ENCODE data around the gene PACSIN1.

PACSIN1 gene

DNA sequence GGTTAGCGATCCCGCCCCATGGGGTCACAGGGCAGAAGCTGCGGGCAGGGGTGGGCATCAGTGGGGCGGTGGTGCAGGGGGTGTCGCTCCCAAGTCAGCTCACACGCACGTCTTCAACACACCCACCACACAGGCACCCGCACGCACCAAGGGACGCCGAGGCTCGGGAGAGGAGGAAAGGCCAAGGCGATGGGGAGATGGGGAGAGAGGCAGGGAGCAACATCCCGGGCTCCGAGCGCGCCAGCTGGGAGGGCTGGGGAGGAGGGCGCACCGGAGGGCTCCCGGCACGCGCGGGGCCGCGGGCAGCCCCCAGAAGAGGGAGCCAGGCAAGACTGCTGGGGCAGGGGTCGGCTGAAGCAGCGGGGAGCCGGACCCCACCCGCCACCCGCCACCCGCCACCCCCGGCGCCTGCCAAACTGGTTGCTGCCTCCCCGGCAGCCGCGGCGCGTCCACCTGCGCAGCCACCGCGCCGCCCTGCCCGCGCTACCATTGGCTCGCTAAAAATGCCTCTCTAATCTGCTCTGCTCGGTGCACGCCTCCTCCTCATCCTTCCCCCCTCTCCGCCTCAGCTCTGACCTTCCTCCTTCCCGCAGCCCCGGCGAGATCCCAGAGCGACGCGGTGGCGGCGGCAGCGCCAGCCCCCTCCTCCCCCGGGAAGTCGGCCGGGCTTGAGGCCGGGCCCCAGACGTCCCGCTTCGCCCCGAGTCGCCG, at the start of gene PACSIN1:
Gene PACSIN1, plus strand, starts transcription at position 546 of the 711 bp plus-strand sequence. CDS start 60,230 bp downstream, outside the sequence.
- in situ Hi-C loops (cut with HindIII; ENCODE audit: low sequenced_read_pairs) = no loop called here

DNA sequence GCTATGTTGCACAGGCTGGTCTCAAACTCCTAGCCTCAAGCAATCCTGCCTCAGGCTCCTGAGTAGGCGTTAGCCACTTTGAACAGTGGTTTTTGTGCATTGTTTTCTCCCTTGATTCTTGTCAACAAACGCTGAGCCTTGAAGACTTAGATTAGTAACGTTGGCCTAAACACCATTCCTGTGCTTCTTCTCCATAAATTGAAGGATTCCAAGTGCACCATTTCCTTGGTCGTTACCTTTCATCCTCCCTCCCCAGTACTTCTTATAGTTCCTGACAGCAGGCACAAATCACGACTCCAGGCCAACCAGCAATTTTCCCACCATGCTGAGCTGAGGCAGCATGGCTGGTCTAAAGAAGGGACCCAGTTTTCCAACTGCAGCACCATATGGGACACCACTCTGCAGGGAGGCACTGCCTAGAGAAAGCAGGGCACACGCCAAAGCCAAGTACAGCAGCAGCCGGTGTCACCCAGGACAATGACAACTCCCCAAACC, 49.0 kb upstream of the PACSIN1 start:
- in situ Hi-C loops (cut with HindIII; ENCODE audit: low sequenced_read_pairs) = no loop called here

DNA sequence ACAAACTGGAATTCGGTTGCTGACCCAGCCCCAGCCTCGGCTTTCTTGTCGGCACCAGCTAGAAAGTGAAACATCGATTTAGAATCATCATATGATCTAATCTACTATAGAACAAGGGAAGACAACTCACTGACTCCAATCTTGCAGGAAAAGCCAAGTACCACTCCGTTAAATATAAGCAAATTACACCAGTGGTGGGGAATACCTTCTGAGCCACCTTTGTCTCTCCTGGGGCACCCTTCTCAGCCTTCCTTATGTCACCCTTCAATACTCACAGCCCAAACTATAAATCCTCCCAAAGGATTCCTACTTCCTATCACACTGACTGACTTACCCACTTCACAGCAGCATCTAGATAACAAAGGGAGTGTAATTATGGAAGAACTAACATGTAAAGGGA, 47.5 kb upstream of the PACSIN1 start:
- in situ Hi-C loops (cut with HindIII; ENCODE audit: low sequenced_read_pairs) = no loop called here

- in situ Hi-C loops (cut with HindIII; ENCODE audit: low sequenced_read_pairs) = no loop called here
These were observed 42.6 kb upstream of the PACSIN1 start for GRCh38 chr6:34423254-34423653.

GRCh38 chr6:34424200-34425131, 41.4 kb upstream of the PACSIN1 start:
- in situ Hi-C loops (cut with HindIII; ENCODE audit: low sequenced_read_pairs) = no loop called here

GRCh38 chr6:34425132-34425497, 40.8 kb upstream of the PACSIN1 start:
- in situ Hi-C loops (cut with HindIII; ENCODE audit: low sequenced_read_pairs) = no loop called here

DNA sequence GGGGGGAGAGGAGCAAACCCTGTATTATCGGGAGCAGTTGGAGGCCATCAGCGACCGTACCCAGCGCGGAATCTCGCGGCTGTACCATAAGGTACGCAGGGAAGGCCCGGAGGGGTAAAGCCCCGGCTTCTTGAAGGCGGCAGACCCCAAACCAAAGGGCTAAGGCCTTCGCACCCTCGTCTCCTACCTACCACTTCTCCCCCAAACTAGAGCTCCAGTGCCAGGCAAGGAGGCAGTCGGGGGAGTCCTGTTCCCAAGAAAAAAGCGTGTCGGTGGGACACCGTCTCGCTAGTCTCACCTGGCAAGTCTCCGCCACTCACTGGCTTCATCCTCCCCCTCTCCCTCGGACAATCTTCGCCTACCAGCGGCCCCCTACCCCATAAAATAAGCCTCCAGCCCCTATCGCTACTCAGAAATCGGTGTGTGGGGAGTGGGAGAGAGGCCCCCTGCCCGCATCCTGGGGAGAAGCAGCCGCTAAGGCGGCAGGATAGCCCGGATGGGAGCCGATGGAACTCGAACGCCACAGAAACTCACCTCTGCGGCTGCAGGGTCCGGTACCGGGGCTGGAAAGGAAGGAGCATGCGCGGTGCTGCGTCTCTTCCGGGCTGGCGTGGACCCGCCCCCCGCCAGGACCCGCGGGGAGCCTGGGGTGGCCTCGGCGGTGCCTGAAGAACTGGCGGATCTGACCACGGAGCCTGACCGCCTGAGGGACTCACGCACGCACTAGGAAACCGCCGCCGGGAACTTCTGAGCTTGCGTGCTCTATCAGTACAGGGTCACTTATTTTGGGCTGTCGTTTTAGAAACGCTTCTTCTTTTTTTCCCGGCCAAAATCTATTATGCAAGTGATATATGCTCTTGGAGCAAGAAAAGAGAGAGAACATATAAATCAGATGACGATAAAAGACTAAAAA, 40.1 kb upstream of the PACSIN1 start, which contains the start of gene RPS10:
Gene RPS10, minus strand, starts transcription at position 572 of the 913 bp plus-strand sequence. CDS start 848 bp downstream, outside the sequence.
- in situ Hi-C loops (cut with HindIII; ENCODE audit: low sequenced_read_pairs) = no loop called here

DNA sequence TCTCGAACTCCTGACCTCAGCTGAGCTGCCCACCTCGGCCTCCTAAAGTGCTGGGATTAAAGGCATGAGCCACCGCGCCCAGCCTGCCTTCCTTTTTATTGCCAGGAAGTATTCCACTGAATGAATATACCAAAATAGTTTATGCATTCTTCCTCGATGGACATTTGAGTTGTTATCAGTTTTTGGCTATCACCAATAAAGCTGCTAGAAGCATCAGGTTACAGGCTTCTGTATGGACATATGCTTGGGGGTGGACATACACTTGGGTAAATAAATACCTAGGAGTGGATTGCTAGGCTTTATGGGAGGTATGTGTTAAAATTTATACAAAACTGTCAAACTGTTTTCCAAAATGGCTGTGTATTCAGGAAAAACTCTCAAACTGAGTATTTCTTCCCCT, 30.0 kb upstream of the PACSIN1 start:
- in situ Hi-C loops (cut with HindIII; ENCODE audit: low sequenced_read_pairs) = no loop called here

DNA sequence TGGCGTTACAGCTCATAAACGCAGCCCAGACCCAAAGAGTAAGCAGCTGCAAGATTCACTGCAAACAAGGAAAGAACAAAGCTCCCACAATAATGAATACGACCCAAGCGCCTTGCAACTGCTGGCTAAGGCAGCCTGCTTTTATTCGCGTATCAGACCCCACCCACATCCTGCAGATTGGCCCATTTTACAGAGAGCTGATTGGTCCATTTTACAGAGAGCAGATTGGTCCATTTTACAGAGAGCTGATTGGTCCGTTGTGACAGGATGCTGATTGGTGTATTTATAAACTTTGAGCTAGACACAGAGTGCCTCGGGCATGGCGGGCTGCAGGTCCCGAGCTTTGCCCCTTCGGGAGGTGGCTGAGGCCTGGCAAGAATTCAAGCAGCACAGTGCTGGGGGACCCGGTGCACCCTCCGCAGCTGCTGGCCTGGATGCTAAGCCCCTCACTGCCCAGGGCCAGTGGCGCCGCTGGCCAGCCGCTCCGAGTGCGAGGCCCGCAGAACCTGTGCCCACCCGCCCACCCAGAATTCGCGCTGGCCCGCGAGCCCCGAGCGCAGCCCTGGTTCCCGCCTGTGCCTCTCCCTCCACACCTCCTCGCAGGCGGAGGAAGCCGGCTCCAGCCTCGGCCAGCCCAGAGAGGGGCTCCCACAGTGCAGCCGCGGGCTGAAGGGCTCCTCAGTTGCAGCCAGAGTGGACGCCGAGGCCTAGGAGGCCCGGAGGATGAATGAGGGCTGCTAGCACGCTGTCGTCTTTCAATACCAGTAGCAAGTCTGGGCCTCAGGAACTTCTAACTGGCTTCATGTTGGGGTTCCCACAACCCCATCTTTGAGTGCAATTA, 28.9 kb upstream of the PACSIN1 start:
- in situ Hi-C loops (cut with HindIII; ENCODE audit: low sequenced_read_pairs) = no loop called here

GRCh38 chr6:34437644-34437970, 28.3 kb upstream of the PACSIN1 start:
- in situ Hi-C loops (cut with HindIII; ENCODE audit: low sequenced_read_pairs) = no loop called here

- in situ Hi-C loops (cut with HindIII; ENCODE audit: low sequenced_read_pairs) = no loop called here
These were observed 27.2 kb upstream of the PACSIN1 start for GRCh38 chr6:34438705-34439104.

DNA sequence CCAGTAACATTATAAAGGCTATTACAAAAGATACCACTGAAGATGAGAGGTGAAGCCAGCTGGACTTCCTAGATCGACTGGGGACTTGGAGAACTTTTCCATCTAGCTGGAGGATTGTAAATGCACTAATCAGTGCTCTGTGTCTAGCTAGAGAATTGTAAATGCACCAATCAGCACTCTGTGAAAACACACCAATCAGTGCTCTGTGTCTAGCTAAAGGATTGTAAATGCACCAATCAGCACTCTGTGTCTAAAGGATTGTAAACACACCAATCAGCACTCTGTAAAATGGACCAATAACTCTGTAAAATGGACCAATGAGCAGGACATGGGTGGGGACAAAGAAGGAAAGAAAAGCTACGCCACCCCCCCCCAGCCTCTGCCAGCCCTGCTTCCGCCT, 26.4 kb upstream of the PACSIN1 start:
- in situ Hi-C loops (cut with HindIII; ENCODE audit: low sequenced_read_pairs) = no loop called here

- in situ Hi-C loops (cut with HindIII; ENCODE audit: low sequenced_read_pairs) = loop anchor here (10.0 kb wide), 1 partner anchor 73 kb away; no protein-coding TSS in a partner anchor
These were observed 24.4 kb upstream of the PACSIN1 start for GRCh38 chr6:34441526-34441925.

GRCh38 chr6:34445313-34445860, 20.5 kb upstream of the PACSIN1 start:
- in situ Hi-C loops (cut with HindIII; ENCODE audit: low sequenced_read_pairs) = loop anchor here (5.0 to 10.0 kb wide), 2 partner anchors 69 to 172 kb away; no protein-coding TSS in a partner anchor

DNA sequence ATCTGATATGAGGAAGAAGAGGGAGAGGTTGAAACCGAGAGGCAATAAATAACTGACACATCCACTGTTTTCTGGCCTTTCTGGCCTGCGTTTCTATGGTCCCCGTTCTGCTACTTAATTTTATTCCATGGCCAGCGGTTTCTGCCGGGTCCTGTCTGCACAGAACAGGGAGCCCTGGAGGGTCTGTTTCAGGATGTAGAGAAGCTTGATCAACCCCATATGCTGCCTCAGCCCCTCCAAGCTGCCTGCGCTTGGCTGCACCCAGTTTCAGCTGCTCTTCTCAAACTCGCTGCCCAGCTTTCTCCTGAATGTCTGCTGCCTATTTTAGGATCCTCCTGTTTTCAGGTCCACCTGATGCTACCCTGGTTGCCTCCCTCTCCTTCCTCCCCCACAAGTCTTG, 18.5 kb upstream of the PACSIN1 start:
- in situ Hi-C loops (cut with HindIII; ENCODE audit: low sequenced_read_pairs) = loop anchor here (5.0 to 10.0 kb wide), 2 partner anchors 67 to 170 kb away; no protein-coding TSS in a partner anchor

GRCh38 chr6:34447910-34448309, 18.0 kb upstream of the PACSIN1 start:
- in situ Hi-C loops (cut with HindIII; ENCODE audit: low sequenced_read_pairs) = loop anchor here (5.0 to 10.0 kb wide), 2 partner anchors 67 to 169 kb away; no protein-coding TSS in a partner anchor

DNA sequence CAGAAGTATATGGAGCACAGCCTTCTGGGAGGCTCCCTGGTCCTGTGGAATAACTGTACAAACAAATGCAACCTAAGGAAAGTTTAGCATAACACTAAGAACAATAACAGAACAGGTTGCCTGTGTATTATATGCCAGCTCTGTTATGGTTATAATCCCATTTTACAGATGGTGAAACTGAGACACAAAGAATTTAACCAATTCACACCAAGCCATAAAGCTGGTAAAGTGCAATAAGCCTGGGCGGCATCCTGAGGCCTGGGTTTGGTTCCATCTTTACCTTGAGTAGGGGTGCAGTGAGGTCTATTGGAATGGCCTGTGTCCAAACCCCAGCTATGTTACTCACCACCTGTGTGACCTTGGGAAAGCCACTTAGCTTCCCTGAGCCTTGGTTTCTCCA, 14.7 kb upstream of the PACSIN1 start:
- in situ Hi-C loops (cut with HindIII; ENCODE audit: low sequenced_read_pairs) = no loop called here

GRCh38 chr6:34455831-34456230, 10.0 kb upstream of the PACSIN1 start:
- in situ Hi-C loops (cut with HindIII; ENCODE audit: low sequenced_read_pairs) = no loop called here

DNA sequence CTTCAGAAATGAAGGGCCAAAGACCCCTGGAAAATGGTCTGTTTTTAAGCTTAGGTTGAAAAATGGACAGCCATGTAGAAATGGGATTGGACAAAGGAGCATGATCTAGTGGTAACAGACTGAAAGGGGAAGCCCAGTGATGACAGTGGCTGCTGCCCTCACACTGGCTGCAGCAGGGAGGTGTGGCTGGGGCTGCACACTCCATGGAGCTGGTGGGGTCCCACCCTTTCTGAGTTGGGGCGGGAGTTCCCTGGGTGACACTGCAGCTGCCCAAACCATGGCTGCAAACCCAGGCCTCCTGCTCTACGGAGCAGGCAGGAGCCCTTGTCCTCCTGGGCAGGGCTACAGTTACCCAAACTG, 8.5 kb upstream of the PACSIN1 start:
- in situ Hi-C loops (cut with HindIII; ENCODE audit: low sequenced_read_pairs) = no loop called here
